ENCODE results near the gene ANKRD63. TPM values are rescaled to one million over a fixed set of nuclear protein-coding genes. Genes with fewer than 3 reads are reported as not detected.
A peak's percentile ranks its signal among the peaks of the same experiment; 100 is the strongest.

The ANKRD63 gene
- total RNA-seq, 1 experiment from 2014 or later: 1.2 TPM

- no peaks in the 10 kb centered on the region for H3F3A ChIP-seq (ENCODE audit: low read length, unreplicated experiment)
- intact Hi-C loops (cut with micrococcal nuclease): no loop called here
- BruUV-seq (replicated peaks): no TSS peak
- H3K36me3 ChIP-seq (ENCODE audit: low read depth, low read length): no peaks in the 10 kb centered on the region
- H3K27me3 ChIP-seq (ENCODE audit: low read length): no peaks in the 10 kb centered on the region
- ChIA-PET POLR2A (ENCODE audit: unreplicated experiment) (no interaction called here), CTCF (no interaction called here)
- H2AFZ ChIP-seq (ENCODE audit: low read length): no peak overlapping the region
- H3K79me2 ChIP-seq (ENCODE audit: low read length): no peaks in the 10 kb centered on the region
- H4K20me1 ChIP-seq (ENCODE audit: low read length): no peaks in the 10 kb centered on the region
- no peak overlapping the region for H3K4me3 ChIP-seq (ENCODE audit: low read length)
- no peak for DNase-seq
- H3K27ac ChIP-seq (ENCODE audit: low read length): no peak overlapping the region
- H3K4me1 ChIP-seq (ENCODE audit: insufficient read depth, low read length): peaks cover 7% of the 10 kb centered on the region; the same call in 1 of the 2 replicates
- no peak overlapping the region for H3K4me2 ChIP-seq (ENCODE audit: low read length)
- H3K9me3 ChIP-seq (ENCODE audit: low read length): no peaks in the 10 kb centered on the region
- H3K9me2 ChIP-seq (replicated peaks; ENCODE audit: low read length): no peaks in the 10 kb centered on the region
- no peak for ATAC-seq
- no peak overlapping the region for H3K9ac ChIP-seq (ENCODE audit: low read length)
- TF ChIP-seq EZH2phosphoT487 (IDR thresholded peaks at IDR 0.05; ENCODE audit: borderline replicate concordance, low read length) (no peak), EZH2 (IDR thresholded peaks at IDR 0.05; ENCODE audit: low read length, unreplicated experiment) (no peak)
- TF ChIP-seq, protein P1, sequence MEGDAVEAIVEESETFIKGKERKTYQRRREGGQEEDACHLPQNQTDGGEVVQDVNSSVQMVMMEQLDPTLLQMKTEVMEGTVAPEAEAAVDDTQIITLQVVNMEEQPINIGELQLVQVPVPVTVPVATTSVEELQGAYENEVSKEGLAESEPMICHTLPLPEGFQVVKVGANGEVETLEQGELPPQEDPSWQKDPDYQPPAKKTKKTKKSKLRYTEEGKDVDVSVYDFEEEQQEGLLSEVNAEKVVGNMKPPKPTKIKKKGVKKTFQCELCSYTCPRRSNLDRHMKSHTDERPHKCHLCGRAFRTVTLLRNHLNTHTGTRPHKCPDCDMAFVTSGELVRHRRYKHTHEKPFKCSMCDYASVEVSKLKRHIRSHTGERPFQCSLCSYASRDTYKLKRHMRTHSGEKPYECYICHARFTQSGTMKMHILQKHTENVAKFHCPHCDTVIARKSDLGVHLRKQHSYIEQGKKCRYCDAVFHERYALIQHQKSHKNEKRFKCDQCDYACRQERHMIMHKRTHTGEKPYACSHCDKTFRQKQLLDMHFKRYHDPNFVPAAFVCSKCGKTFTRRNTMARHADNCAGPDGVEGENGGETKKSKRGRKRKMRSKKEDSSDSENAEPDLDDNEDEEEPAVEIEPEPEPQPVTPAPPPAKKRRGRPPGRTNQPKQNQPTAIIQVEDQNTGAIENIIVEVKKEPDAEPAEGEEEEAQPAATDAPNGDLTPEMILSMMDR (conservative IDR thresholded peaks at IDR 0.05; ENCODE audit: low read depth, low read length): no peak
Observed at GRCh38 chr15:40317580-40317979, 34.7 kb upstream of the ANKRD63 start.

DNA sequence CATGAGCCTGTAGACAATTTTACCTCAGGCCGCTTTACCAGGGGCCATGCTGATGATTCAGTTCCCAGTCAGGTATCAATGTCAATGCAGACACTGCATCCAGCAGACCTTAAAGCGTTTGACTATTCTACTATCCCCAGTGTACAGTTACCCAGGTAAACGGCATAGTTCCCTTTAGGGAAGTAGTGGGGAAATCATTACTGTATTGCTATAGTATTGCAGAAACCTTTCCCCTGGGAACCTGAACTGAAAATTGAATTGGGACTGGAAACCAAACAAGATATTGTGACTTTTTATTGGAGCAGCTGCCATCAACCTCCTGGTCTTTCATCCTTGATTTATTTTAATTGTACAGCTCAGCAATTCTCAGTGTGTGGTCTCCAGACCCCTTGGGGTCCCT lies 34.1 kb upstream of the ANKRD63 start:
- H2AFZ ChIP-seq (ENCODE audit: low read length): no peak overlapping the region
- BruUV-seq (replicated peaks): no TSS peak
- no peak overlapping the region for H3K27ac ChIP-seq (ENCODE audit: low read length)
- no peaks in the 10 kb centered on the region for H3K27me3 ChIP-seq (ENCODE audit: low read length)
- H3K4me1 ChIP-seq (ENCODE audit: insufficient read depth, low read length): peaks cover 7% of the 10 kb centered on the region; the same call in 1 of the 2 replicates
- H3K9ac ChIP-seq (ENCODE audit: low read length): no peak overlapping the region
- no peaks in the 10 kb centered on the region for H4K20me1 ChIP-seq (ENCODE audit: low read length)
- no peaks in the 10 kb centered on the region for H3K9me3 ChIP-seq (ENCODE audit: low read length)
- ATAC-seq: no peak
- no peaks in the 10 kb centered on the region for H3F3A ChIP-seq (ENCODE audit: low read length, unreplicated experiment)
- ChIA-PET POLR2A (ENCODE audit: unreplicated experiment) (no interaction called here), CTCF (no interaction called here)
- no peaks in the 10 kb centered on the region for H3K36me3 ChIP-seq (ENCODE audit: low read depth, low read length)
- H3K4me2 ChIP-seq (ENCODE audit: low read length): no peak overlapping the region
- no peaks in the 10 kb centered on the region for H3K79me2 ChIP-seq (ENCODE audit: low read length)
- intact Hi-C loops (cut with micrococcal nuclease): no loop called here
- no peak for DNase-seq
- TF ChIP-seq, protein P1 (conservative IDR thresholded peaks at IDR 0.05; ENCODE audit: low read depth, low read length): no peak
- no peak overlapping the region for H3K4me3 ChIP-seq (ENCODE audit: low read length)
- H3K9me2 ChIP-seq (replicated peaks; ENCODE audit: low read length): no peaks in the 10 kb centered on the region

GRCh38 chr15:40314723-40315276 lies 31.9 kb upstream of the ANKRD63 start:
- no peak overlapping the region for H3K4me2 ChIP-seq (ENCODE audit: low read length)
- no peaks in the 10 kb centered on the region for H3F3A ChIP-seq (ENCODE audit: low read length, unreplicated experiment)
- H3K36me3 ChIP-seq (ENCODE audit: low read depth, low read length): no peaks in the 10 kb centered on the region
- no peaks in the 10 kb centered on the region for H3K9me2 ChIP-seq (replicated peaks; ENCODE audit: low read length)
- H3K4me1 ChIP-seq (ENCODE audit: insufficient read depth, low read length): peaks cover 7% of the 10 kb centered on the region; the same call in 1 of the 2 replicates
- H3K9ac ChIP-seq (ENCODE audit: low read length): no peak overlapping the region
- TF ChIP-seq, protein P1 (conservative IDR thresholded peaks at IDR 0.05; ENCODE audit: low read depth, low read length): no peak
- no peak for TF ChIP-seq EZH2phosphoT487 (IDR thresholded peaks at IDR 0.05; ENCODE audit: borderline replicate concordance, low read length)
- no peak for TF ChIP-seq EZH2 (IDR thresholded peaks at IDR 0.05; ENCODE audit: low read length, unreplicated experiment)
- intact Hi-C loops (cut with micrococcal nuclease): no loop called here
- no peak overlapping the region for H3K4me3 ChIP-seq (ENCODE audit: low read length)
- CTCF ChIA-PET: interaction anchor here (0.9 kb wide), 1 partner anchor 29 kb away, joined by 3 read pairs; no protein-coding TSS in a partner anchor
- no peak overlapping the region for H3K27ac ChIP-seq (ENCODE audit: low read length)
- no peak; the same call in 1 of the 2 replicates for ATAC-seq
- H4K20me1 ChIP-seq (ENCODE audit: low read length): no peaks in the 10 kb centered on the region
- H3K27me3 ChIP-seq (ENCODE audit: low read length): no peaks in the 10 kb centered on the region
- no peak overlapping the region for H2AFZ ChIP-seq (ENCODE audit: low read length)
- no TSS peak for BruUV-seq (replicated peaks)
- no peaks in the 10 kb centered on the region for H3K79me2 ChIP-seq (ENCODE audit: low read length)
- DNase-seq: peak; percentile 41
- POLR2A ChIA-PET (ENCODE audit: unreplicated experiment): no interaction called here
- no peaks in the 10 kb centered on the region for H3K9me3 ChIP-seq (ENCODE audit: low read length)
